Brain pericyte (primary cell): ENCODE results near the gene PITPNM3.
"Not testable (repeated sequence)": the region's sequence is repeated elsewhere in the genome, so short reads cannot be mapped to it uniquely, and the experiment has no call there.

Experiments
- DNase-seq: peaks from one replicate; pipeline ENCODE4 v3.0.0-alpha.2; 2012; ENCODE audit warnings: low read depth, low spot score

PITPNM3 gene

GRCh38 chr17:6501359-6501758, 55.0 kb downstream of the PITPNM3 start:
- no peak for DNase-seq

GRCh38 chr17:6498901-6499540, 57.3 kb downstream of the PITPNM3 start:
- no peak for DNase-seq

- no peak for DNase-seq
Observed at GRCh38 chr17:6498356-6498755, 58.0 kb downstream of the PITPNM3 start.

GRCh38 chr17:6497496-6498221, 58.7 kb downstream of the PITPNM3 start:
- DNase-seq, result no peak

GRCh38 chr17:6496640-6497441, 59.5 kb downstream of the PITPNM3 start:
- DNase-seq, result no peak

- no peak for DNase-seq
Observed at GRCh38 chr17:6496116-6496481, 60.3 kb downstream of the PITPNM3 start.

- DNase-seq, result no peak
Observed at GRCh38 chr17:6495450-6496115, 60.8 kb downstream of the PITPNM3 start.

GRCh38 chr17:6494239-6494941, 62.0 kb downstream of the PITPNM3 start:
- no peak for DNase-seq

- DNase-seq, result no peak
Observed at GRCh38 chr17:6492892-6493674, 63.3 kb downstream of the PITPNM3 start.

- no peak for DNase-seq
Observed at GRCh38 chr17:6491071-6491700, 65.2 kb downstream of the PITPNM3 start.

- no peak for DNase-seq
Observed at GRCh38 chr17:6489016-6489550, 67.3 kb downstream of the PITPNM3 start.

- no peak for DNase-seq
Observed at GRCh38 chr17:6488008-6488539, 68.3 kb downstream of the PITPNM3 start.

GRCh38 chr17:6487251-6488007, 68.9 kb downstream of the PITPNM3 start:
- no peak for DNase-seq

- no peak for DNase-seq
Observed at GRCh38 chr17:6485646-6486412, 70.5 kb downstream of the PITPNM3 start.

- DNase-seq, result no peak
Observed at GRCh38 chr17:6483507-6483906, 72.8 kb downstream of the PITPNM3 start.

- not testable (repeated sequence) for DNase-seq
Observed at GRCh38 chr17:6482796-6483195, 73.6 kb downstream of the PITPNM3 start.

- no peak for DNase-seq
Observed at GRCh38 chr17:6482105-6482455, 74.3 kb downstream of the PITPNM3 start.

- DNase-seq, result no peak
Observed at GRCh38 chr17:6480303-6480675, 76.1 kb downstream of the PITPNM3 start.
